ENCODE measurements around the gene BEAN1. TPM values are rescaled to one million over a fixed set of nuclear protein-coding genes. Genes with fewer than 3 reads are reported as not detected.
A peak's percentile ranks its signal among the peaks of the same experiment; 100 is the strongest.

BEAN1 gene
- total and polyA plus RNA-seq, 9 of the 15 experiments (the other 6 are each of a cell fraction or from before 2014, with no cell fraction given): not detected

DNA sequence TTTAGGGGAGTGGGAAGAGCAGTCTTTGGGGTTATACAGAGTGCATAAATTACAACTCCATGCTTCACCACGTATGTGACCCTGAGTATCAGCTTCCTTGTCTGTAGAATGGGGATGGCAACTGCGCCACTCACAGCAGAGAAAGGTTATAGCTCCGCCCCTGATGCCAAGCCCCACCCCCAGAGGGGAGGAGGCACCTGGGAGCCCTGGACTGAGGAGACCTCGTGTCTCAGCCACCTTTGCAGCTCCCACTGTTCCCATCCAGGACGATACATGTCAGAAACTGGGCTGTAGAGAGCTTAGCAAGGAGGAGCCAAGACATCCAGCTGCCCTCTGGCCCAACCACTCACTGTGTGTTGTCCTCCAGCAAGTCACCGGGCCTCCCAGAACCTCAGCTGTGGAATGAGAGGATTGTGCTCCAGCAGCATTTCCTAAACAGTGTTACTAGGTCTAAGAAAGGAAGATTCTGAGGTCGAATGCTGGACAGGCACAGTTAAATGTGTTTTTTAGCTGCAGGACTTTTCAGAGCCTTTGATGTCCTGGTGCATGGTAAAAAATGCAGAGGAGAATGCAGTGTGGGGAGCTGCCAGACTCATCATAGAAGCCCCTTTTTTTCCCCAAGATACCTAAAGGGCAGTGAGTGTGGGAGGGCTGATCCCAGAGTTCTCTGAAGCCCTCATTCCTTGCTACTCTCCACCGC, 49.4 kb downstream of the BEAN1 start:
- Histone ChIP-seq H3K9me1 (ENCODE audit: control insufficient read depth, insufficient read depth, low read length) (peaks cover 4% of the 10 kb centered on the region), H3K36me3 (ENCODE audit: control insufficient read depth, insufficient read depth, low read length) (no peaks in the 10 kb centered on the region), H3K4me1 (replicated peaks in 1 of 2; ENCODE audit: control insufficient read depth in 2 of 2, insufficient read depth in 2 of 2, low read length in 2 of 2) (peaks cover 6 to 14% of the 10 kb centered on the region in 2 experiments; a peak in 4 of 5 replicates), H3K4me3 (no peak overlapping the region), H2AFZ (ENCODE audit: low read depth, low read length) (peak overlapping the region; percentile 67), H3K27me3 (ENCODE audit: control insufficient read depth in 2 of 2, insufficient read depth in 2 of 2, low read length in 2 of 2) (peaks cover 5 to 16% of the 10 kb centered on the region in 2 experiments; a peak in 3 of 5 replicates), H3K9me3 (replicated peaks; ENCODE audit: control insufficient read depth, insufficient read depth, low read depth, low read length) (no peaks in the 10 kb centered on the region), H4K20me1 (replicated peaks; ENCODE audit: control insufficient read depth, insufficient read depth, low read length) (no peaks in the 10 kb centered on the region), H3K79me2 (ENCODE audit: control insufficient read depth, insufficient read depth, low read length) (no peaks in the 10 kb centered on the region), H3K9ac (ENCODE audit: insufficient read depth in 1 of 2, low read depth in 2 of 2, low read length in 2 of 2) (no peak overlapping the region), H3K27ac (ENCODE audit: extremely low read depth, low read depth, low read length) (no peak overlapping the region), H3K4me2 (ENCODE audit: insufficient read depth, low read length) (peak overlapping the region; percentile 47)
- ATAC-seq (peak; percentile 90), DNase-seq (ENCODE audit: extremely low read depth in 1 of 4, low spot score in 3 of 4) (peak; percentile 68 to 86 (median 80)), FAIRE-seq (peak; percentile 90)
- ChIA-PET POLR2A (interaction anchor here (0.6 to 1.2 kb wide), 5 partner anchors 21 to 221 kb away, joined by 3 to 5 read pairs (median 3); partner anchors contain the start of gene CKLF), CTCF (ENCODE audit: low intra/inter-chr PET ratio) (no interaction called here)
- intact Hi-C loops (cut with micrococcal nuclease): no loop called here
- WGBS (ENCODE audit: insufficient coverage, low coverage, missing lambda C conversion rate): 6% methylated on average over 8 of the region's 8 CpGs
- in situ Hi-C loops (cut with MboI): no loop called here
- no TSS peak for BruUV-seq (replicated peaks)
- no peak for TF ChIP-seq EP300 (IDR thresholded peaks at IDR 0.05; ENCODE audit: low read length)
- no peak for TF ChIP-seq GTF2F1 (IDR thresholded peaks at IDR 0.05; ENCODE audit: low read depth, low read length)
- TF ChIP-seq, protein P1, sequence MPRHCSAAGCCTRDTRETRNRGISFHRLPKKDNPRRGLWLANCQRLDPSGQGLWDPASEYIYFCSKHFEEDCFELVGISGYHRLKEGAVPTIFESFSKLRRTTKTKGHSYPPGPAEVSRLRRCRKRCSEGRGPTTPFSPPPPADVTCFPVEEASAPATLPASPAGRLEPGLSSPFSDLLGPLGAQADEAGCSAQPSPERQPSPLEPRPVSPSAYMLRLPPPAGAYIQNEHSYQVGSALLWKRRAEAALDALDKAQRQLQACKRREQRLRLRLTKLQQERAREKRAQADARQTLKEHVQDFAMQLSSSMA (CRISPR knock-in tag; IDR thresholded peaks at IDR 0.05): no peak
- TF ChIP-seq RBM25 (IDR thresholded peaks at IDR 0.05; ENCODE audit: low read depth, low read length, severe bottlenecking): peak; percentile 32
- no peak for TF ChIP-seq POLR2A (conservative IDR thresholded peaks at IDR 0.05)
- TF ChIP-seq GTF2E2 (tag; IDR thresholded peaks at IDR 0.05): no peak
- TF ChIP-seq SP2 (IDR thresholded peaks at IDR 0.05; ENCODE audit: extremely low read depth, low read depth, low read length, poor library complexity, severe bottlenecking): no peak
- no peak for TF ChIP-seq ZBED1 (IDR thresholded peaks at IDR 0.05)
- TF ChIP-seq, protein P2, sequence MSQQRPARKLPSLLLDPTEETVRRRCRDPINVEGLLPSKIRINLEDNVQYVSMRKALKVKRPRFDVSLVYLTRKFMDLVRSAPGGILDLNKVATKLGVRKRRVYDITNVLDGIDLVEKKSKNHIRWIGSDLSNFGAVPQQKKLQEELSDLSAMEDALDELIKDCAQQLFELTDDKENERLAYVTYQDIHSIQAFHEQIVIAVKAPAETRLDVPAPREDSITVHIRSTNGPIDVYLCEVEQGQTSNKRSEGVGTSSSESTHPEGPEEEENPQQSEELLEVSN (IDR thresholded peaks at IDR 0.05; ENCODE audit: borderline replicate concordance in 1 of 2, extremely low read depth in 1 of 2, insufficient read depth in 1 of 2, insufficient read length in 1 of 2, low read depth in 1 of 2, low read length in 1 of 2, poor library complexity in 1 of 2, severe bottlenecking in 1 of 2): peak in 1 of 2 experiments; percentile 31
- TF ChIP-seq, protein P3, sequence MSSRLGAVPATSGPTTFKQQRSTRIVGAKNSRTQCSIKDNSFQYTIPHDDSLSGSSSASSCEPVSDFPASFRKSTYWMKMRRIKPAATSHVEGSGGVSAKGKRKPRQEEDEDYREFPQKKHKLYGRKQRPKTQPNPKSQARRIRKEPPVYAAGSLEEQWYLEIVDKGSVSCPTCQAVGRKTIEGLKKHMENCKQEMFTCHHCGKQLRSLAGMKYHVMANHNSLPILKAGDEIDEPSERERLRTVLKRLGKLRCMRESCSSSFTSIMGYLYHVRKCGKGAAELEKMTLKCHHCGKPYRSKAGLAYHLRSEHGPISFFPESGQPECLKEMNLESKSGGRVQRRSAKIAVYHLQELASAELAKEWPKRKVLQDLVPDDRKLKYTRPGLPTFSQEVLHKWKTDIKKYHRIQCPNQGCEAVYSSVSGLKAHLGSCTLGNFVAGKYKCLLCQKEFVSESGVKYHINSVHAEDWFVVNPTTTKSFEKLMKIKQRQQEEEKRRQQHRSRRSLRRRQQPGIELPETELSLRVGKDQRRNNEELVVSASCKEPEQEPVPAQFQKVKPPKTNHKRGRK (tag; IDR thresholded peaks at IDR 0.05): no peak
- peak; percentile 76 for TF ChIP-seq ESRRA (IDR thresholded peaks at IDR 0.05; ENCODE audit: borderline replicate concordance, low read depth)
- no peak for TF ChIP-seq MCM2 (IDR thresholded peaks at IDR 0.05; ENCODE audit: low read depth)
- TF ChIP-seq ZNF146 (CRISPR knock-in tag; IDR thresholded peaks at IDR 0.05; ENCODE audit: unreplicated experiment): no peak
- no peak for TF ChIP-seq CBX1 (IDR thresholded peaks at IDR 0.05; ENCODE audit: low read depth)
- no peak for TF ChIP-seq MXI1 (IDR thresholded peaks at IDR 0.05; ENCODE audit: low read depth, low read length)
- no peak for TF ChIP-seq CREM (IDR thresholded peaks at IDR 0.05; ENCODE audit: low read depth)
- TF ChIP-seq, protein P4, sequence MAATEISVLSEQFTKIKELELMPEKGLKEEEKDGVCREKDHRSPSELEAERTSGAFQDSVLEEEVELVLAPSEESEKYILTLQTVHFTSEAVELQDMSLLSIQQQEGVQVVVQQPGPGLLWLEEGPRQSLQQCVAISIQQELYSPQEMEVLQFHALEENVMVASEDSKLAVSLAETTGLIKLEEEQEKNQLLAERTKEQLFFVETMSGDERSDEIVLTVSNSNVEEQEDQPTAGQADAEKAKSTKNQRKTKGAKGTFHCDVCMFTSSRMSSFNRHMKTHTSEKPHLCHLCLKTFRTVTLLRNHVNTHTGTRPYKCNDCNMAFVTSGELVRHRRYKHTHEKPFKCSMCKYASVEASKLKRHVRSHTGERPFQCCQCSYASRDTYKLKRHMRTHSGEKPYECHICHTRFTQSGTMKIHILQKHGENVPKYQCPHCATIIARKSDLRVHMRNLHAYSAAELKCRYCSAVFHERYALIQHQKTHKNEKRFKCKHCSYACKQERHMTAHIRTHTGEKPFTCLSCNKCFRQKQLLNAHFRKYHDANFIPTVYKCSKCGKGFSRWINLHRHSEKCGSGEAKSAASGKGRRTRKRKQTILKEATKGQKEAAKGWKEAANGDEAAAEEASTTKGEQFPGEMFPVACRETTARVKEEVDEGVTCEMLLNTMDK (IDR thresholded peaks at IDR 0.05; ENCODE audit: borderline replicate concordance, insufficient read depth, low read depth, low read length, poor library complexity, severe bottlenecking): no peak

Measured in K562 (cell line).